OCI-LY1 (cell line): ENCODE results near the gene ARHGEF6.

Experiments used
- H2AFZ ChIP-seq: fragments of 200-600 bp; sonication (generic), shearing (Covaris generic); 2 replicates; pipeline ENCODE4 v1.6.0; 2014; ENCODE audit warnings: antibody characterized with exemption, mild to moderate bottlenecking, low read length
- H3F3A ChIP-seq: fragments of 200-600 bp; sonication (generic), shearing (Covaris generic); 2 replicates; pipeline ENCODE4 v1.6.0; 2014; ENCODE audit warnings: mild to moderate bottlenecking, antibody characterized with exemption, low read length, moderate library complexity; ENCODE audit not compliant: insufficient read depth
- H3K27ac ChIP-seq: fragments of 200-600 bp; sonication (generic); 2 replicates; pipeline ENCODE4 v1.5.1; 2014; ENCODE audit warnings: low read length, mixed run types, mild to moderate bottlenecking, low read depth; ENCODE audit not compliant: poor library complexity, severe bottlenecking
- H3K27me3 ChIP-seq: fragments of 200-600 bp; sonication (generic); 2 replicates; pipeline ENCODE4 v1.6.0; 2014; ENCODE audit warnings: antibody characterized with exemption, mild to moderate bottlenecking, low read length, moderate library complexity; ENCODE audit not compliant: insufficient read depth
- H3K36me3 ChIP-seq: fragments of 200-600 bp; sonication (generic); 2 replicates; pipeline ENCODE4 v1.6.1; 2014; ENCODE audit warnings: mild to moderate bottlenecking, antibody characterized with exemption, low read length, moderate library complexity, mixed read lengths; ENCODE audit not compliant: insufficient read depth
- H3K4me1 ChIP-seq: fragments of 200-600 bp; sonication (generic); 2 replicates; pipeline ENCODE4 v1.5.1; 2014; ENCODE audit warnings: mild to moderate bottlenecking, low read length, moderate library complexity; ENCODE audit not compliant: insufficient read depth, severe bottlenecking
- H3K4me2 ChIP-seq: fragments of 200-600 bp; sonication (generic), shearing (Covaris generic); 2 replicates; pipeline ENCODE4 v1.6.1; 2014; ENCODE audit warnings: low read length
- H3K4me3 ChIP-seq: fragments of 200-600 bp; sonication (generic); 2 replicates; pipeline ENCODE4 v1.5.1; 2014; ENCODE audit warnings: low read length, low read depth, mild to moderate bottlenecking, mixed read lengths; ENCODE audit not compliant: poor library complexity, severe bottlenecking
- H3K79me2 ChIP-seq: fragments of 200-600 bp; shearing (Covaris generic); 2 replicates; pipeline ENCODE4 v1.6.1; 2016; ENCODE audit warnings: mixed run types, low read length, mixed read lengths; ENCODE audit not compliant: insufficient read depth
- H3K9ac ChIP-seq: fragments of 200-600 bp; sonication (generic), shearing (Covaris generic); 2 replicates; pipeline ENCODE4 v1.6.1; 2014; ENCODE audit warnings: mild to moderate bottlenecking, low read length, mixed read lengths
- H3K9me2 ChIP-seq: fragments of 200-600 bp; sonication (generic), shearing (Covaris generic); 2 replicates; pipeline ENCODE4 v1.6.1; 2014; ENCODE audit warnings: low read depth, mild to moderate bottlenecking, low read length, mixed read lengths
- H3K9me3 ChIP-seq: fragments of 200-600 bp; shearing (Covaris generic); 2 replicates; pipeline ENCODE4 v1.6.1; 2014; ENCODE audit warnings: low read length, mixed read lengths
- H4K20me1 ChIP-seq: fragments of 200-600 bp; sonication (generic), shearing (Covaris generic); 2 replicates; pipeline ENCODE4 v1.6.0; 2016; ENCODE audit warnings: mild to moderate bottlenecking, low read length; ENCODE audit not compliant: insufficient read depth
- EZH2 ChIP-seq: fragments of 200-600 bp; sonication (generic), shearing (Covaris generic); IDR thresholded peaks from 2 replicates; pipeline ENCODE4 v1.8.0; 2017; ENCODE audit warnings: borderline replicate concordance, mixed run types, mild to moderate bottlenecking, antibody characterized with exemption, low read length, moderate library complexity, mixed read lengths
- TF ChIP-seq, protein P1 (sequence below): fragments of 200-600 bp; sonication (generic), shearing (Covaris generic); IDR thresholded peaks from 2 replicates; pipeline ENCODE4 v1.5.1; 2017; ENCODE audit warnings: mild to moderate bottlenecking, antibody characterized with exemption, low read length, moderate library complexity, mixed read lengths

The ARHGEF6 gene

DNA sequence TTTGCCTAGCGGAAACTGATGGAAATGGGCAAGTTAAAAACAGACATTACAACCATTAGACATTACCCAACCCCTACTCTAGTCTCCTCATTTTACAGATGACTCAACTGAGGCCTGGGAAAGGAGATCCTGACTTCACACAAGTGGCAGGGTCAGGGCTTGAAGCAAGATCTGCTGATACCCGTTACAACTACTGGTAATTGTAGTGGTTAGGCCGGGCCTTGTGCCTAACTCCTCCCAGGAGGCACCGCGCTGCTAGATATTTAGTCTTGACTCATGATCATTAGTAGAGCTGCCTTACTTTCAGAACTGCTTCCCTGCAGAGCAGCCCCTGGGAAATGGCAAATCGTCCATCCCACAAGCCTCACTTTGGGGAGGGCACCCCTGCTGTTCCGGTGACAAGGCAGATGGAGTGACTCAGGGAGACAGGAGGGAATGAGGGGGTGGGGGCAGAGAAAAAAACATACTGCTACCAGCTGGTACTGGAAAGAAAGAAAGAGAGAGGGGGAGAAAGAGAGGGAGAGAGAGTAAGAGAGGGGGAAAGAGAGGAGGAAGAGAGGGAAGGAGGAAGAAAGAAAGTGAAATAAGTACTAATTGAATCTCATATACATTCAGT, 12.2 kb downstream of the ARHGEF6 start:
- no peak overlapping the region for H3K4me3 ChIP-seq
- no peaks in the 10 kb centered on the region for H3K9me3 ChIP-seq
- no peaks in the 10 kb centered on the region for H3F3A ChIP-seq
- no peak overlapping the region for H3K27ac ChIP-seq
- H3K79me2 ChIP-seq: no peaks in the 10 kb centered on the region
- H4K20me1 ChIP-seq: no peaks in the 10 kb centered on the region
- H3K27me3 ChIP-seq: no peaks in the 10 kb centered on the region
- H3K36me3 ChIP-seq: peaks cover 12% of the 10 kb centered on the region; the same call in 1 of the 2 replicates
- TF ChIP-seq, protein P1, sequence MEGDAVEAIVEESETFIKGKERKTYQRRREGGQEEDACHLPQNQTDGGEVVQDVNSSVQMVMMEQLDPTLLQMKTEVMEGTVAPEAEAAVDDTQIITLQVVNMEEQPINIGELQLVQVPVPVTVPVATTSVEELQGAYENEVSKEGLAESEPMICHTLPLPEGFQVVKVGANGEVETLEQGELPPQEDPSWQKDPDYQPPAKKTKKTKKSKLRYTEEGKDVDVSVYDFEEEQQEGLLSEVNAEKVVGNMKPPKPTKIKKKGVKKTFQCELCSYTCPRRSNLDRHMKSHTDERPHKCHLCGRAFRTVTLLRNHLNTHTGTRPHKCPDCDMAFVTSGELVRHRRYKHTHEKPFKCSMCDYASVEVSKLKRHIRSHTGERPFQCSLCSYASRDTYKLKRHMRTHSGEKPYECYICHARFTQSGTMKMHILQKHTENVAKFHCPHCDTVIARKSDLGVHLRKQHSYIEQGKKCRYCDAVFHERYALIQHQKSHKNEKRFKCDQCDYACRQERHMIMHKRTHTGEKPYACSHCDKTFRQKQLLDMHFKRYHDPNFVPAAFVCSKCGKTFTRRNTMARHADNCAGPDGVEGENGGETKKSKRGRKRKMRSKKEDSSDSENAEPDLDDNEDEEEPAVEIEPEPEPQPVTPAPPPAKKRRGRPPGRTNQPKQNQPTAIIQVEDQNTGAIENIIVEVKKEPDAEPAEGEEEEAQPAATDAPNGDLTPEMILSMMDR: no peak
- TF ChIP-seq EZH2: no peak
- H3K9me2 ChIP-seq: no peaks in the 10 kb centered on the region
- no peak overlapping the region for H3K9ac ChIP-seq
- no peak overlapping the region for H2AFZ ChIP-seq
- peaks cover 13% of the 10 kb centered on the region for H3K4me1 ChIP-seq
- no peak overlapping the region for H3K4me2 ChIP-seq

- Histone ChIP-seq H3K9me3 (no peaks in the 10 kb centered on the region), H4K20me1 (no peaks in the 10 kb centered on the region), H3K27me3 (no peaks in the 10 kb centered on the region), H3K4me3 (peak overlapping the region; percentile 71), H3F3A (no peaks in the 10 kb centered on the region), H2AFZ (no peak overlapping the region), H3K9ac (peak overlapping the region; percentile 61; the same call in 1 of the 2 replicates), H3K27ac (no peak overlapping the region), H3K9me2 (no peaks in the 10 kb centered on the region), H3K79me2 (no peaks in the 10 kb centered on the region), H3K4me1 (peaks cover 18% of the 10 kb centered on the region), H3K4me2 (peak overlapping the region; percentile 83), H3K36me3 (peaks cover 12% of the 10 kb centered on the region; the same call in 1 of the 2 replicates)
- TF ChIP-seq EZH2: no peak
- TF ChIP-seq, protein P1: peak; percentile 36; the same call in 1 of the 2 replicates
Measured at GRCh38 chrX:136767104-136767941, 13.4 kb downstream of the ARHGEF6 start.

DNA sequence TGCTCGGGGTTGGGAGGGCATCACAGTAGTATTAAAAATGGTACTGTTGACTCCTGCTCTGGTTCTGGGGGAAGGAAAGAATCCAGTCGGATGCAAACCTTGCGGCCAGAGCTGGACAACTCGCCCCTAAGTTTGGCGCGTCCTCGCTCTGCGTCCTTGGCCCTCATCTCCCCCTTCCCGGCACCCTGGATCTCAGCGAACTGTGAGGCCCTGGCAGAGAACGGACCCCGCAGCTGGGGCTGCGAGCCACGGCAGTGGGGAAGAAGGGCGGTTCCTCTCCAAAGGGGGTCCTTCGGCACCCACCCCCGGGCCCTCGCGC, 14.0 kb downstream of the ARHGEF6 start:
- Histone ChIP-seq H3K4me3 (peak overlapping the region; percentile 71), H4K20me1 (no peaks in the 10 kb centered on the region), H3K27ac (no peak overlapping the region), H3K9ac (peak overlapping the region; percentile 61; the same call in 1 of the 2 replicates), H3F3A (no peaks in the 10 kb centered on the region), H3K4me1 (peaks cover 18% of the 10 kb centered on the region), H3K4me2 (peak overlapping the region; percentile 83), H2AFZ (no peak overlapping the region), H3K79me2 (no peaks in the 10 kb centered on the region), H3K36me3 (peaks cover 12% of the 10 kb centered on the region; the same call in 1 of the 2 replicates), H3K9me3 (no peaks in the 10 kb centered on the region), H3K27me3 (no peaks in the 10 kb centered on the region), H3K9me2 (no peaks in the 10 kb centered on the region)
- TF ChIP-seq, protein P1: no peak
- no peak for TF ChIP-seq EZH2
